Neural cell (in vitro differentiated cells): ENCODE data around the gene CCR5. TPM values are rescaled to one million over a fixed set of nuclear protein-coding genes. Genes with fewer than 3 reads are reported as not detected.

ENCODE experiments used
- H2AFZ ChIP-seq: fragments of 200-600, 300-800 bp; sonication (generic), shearing (Covaris generic); 2 replicates; pipeline ENCODE4 v1.6.0; 2014; ENCODE audit warnings: low read depth, mild to moderate bottlenecking, antibody characterized with exemption, low read length, moderate library complexity
- H3F3A ChIP-seq: fragments of 200-600 bp; shearing (Covaris generic); 2 replicates; pipeline ENCODE4 v1.6.1; 2016; ENCODE audit warnings: mild to moderate bottlenecking, moderate library complexity, mixed read lengths, antibody characterized with exemption, low read length; ENCODE audit not compliant: insufficient read depth, poor library complexity, severe bottlenecking
- H3K27ac ChIP-seq: fragments of 200-600, 300-800 bp; sonication (generic), shearing (Covaris generic); 2 replicates; pipeline ENCODE4 v1.5.1; 2014; ENCODE audit warnings: mild to moderate bottlenecking, low read length, moderate library complexity
- H3K27me3 ChIP-seq: fragments of 300-800, 200-600 bp; sonication (generic), shearing (Covaris generic); 2 replicates; pipeline ENCODE4 v1.6.0; 2014; ENCODE audit warnings: mild to moderate bottlenecking, low read depth, low read length, moderate library complexity; ENCODE audit not compliant: insufficient read depth
- H3K36me3 ChIP-seq: fragments of 300-800, 200-600 bp; sonication (generic), shearing (Covaris generic); 2 replicates; pipeline ENCODE4 v1.5.1; 2014; ENCODE audit warnings: mild to moderate bottlenecking, antibody characterized with exemption, low read length, moderate library complexity; ENCODE audit not compliant: insufficient read depth
- H3K4me2 ChIP-seq: fragments of 300-800, 200-600 bp; sonication (generic), shearing (Covaris generic); 2 replicates; pipeline ENCODE4 v1.6.0; 2014; ENCODE audit warnings: mild to moderate bottlenecking, low read length
- H3K4me3 ChIP-seq: fragments of 300-800, 200-600 bp; sonication (generic), shearing (Covaris generic); 2 replicates; pipeline ENCODE4 v1.5.1; 2014; ENCODE audit warnings: mild to moderate bottlenecking, low read length, moderate library complexity
- H3K79me2 ChIP-seq: fragments of 200-600 bp; shearing (Covaris generic); replicated peaks from 2 replicates; pipeline ENCODE4 v1.6.0; 2014; ENCODE audit warnings: mild to moderate bottlenecking, low read length, moderate library complexity; ENCODE audit not compliant: insufficient read depth
- H3K9ac ChIP-seq: fragments of 300-800, 200-600 bp; sonication (generic), shearing (Covaris generic); 2 replicates; pipeline ENCODE4 v1.6.1; 2016; ENCODE audit warnings: mild to moderate bottlenecking, low read length, mixed read lengths
- H3K9me2 ChIP-seq: fragments of 200-600 bp; shearing (Covaris generic); 2 replicates; pipeline ENCODE4 v1.6.1; 2016; ENCODE audit warnings: mild to moderate bottlenecking, low read length, mixed read lengths; ENCODE audit not compliant: insufficient read depth
- H3K9me3 ChIP-seq: fragments of 200-600, 300-800 bp; sonication (generic), shearing (Covaris generic); 2 replicates; pipeline ENCODE4 v1.6.1; 2016; ENCODE audit warnings: mild to moderate bottlenecking, mixed run types, low read length, moderate library complexity, mixed read lengths
- H4K20me1 ChIP-seq: fragments of 200-600 bp; shearing (Covaris generic); 2 replicates; pipeline ENCODE4 v1.6.1; 2016; ENCODE audit warnings: mild to moderate bottlenecking, mixed run types; ENCODE audit not compliant: insufficient read depth
- CTCF ChIP-seq: fragments of 450-650 bp; IDR thresholded peaks from 2 replicates; pipeline ENCODE4 v1.5.1; 2014; ENCODE audit warnings: antibody characterized with exemption, mild to moderate bottlenecking, moderate library complexity; ENCODE audit not compliant: poor library complexity, severe bottlenecking
- EP300 ChIP-seq: fragments of 450-650 bp; conservative IDR thresholded peaks from 2 replicates; pipeline ENCODE4 v1.6.1; 2014; ENCODE audit warnings: antibody characterized with exemption, mild to moderate bottlenecking, moderate library complexity; ENCODE audit not compliant: poor library complexity, severe bottlenecking
- EZH2 ChIP-seq: fragments of 200-600, 300-800 bp; shearing (Covaris generic), sonication (generic); IDR thresholded peaks from 2 replicates; pipeline ENCODE4 v1.6.1; 2014; ENCODE audit warnings: antibody characterized with exemption, low read length, borderline replicate concordance, mild to moderate bottlenecking; ENCODE audit not compliant: insufficient read depth, poor library complexity, severe bottlenecking
- MXI1 ChIP-seq: fragments of 450-650 bp; conservative IDR thresholded peaks from 2 replicates; pipeline ENCODE4 v1.6.1; 2014; ENCODE audit warnings: antibody characterized with exemption, mild to moderate bottlenecking; ENCODE audit not compliant: poor library complexity, severe bottlenecking
- POLR2AphosphoS5 ChIP-seq: IDR thresholded peaks from 2 replicates; pipeline ENCODE4 v1.6.1; 2012
- RAD21 ChIP-seq: fragments of 450-650 bp; conservative IDR thresholded peaks from 2 replicates; pipeline ENCODE4 v1.6.1; 2014; ENCODE audit warnings: antibody characterized with exemption, mild to moderate bottlenecking, moderate library complexity
- REST ChIP-seq: IDR thresholded peaks from 2 replicates; pipeline ENCODE4 v1.6.1; 2012; ENCODE audit warnings: borderline replicate concordance
- SMC3 ChIP-seq: fragments of 450-650 bp; conservative IDR thresholded peaks from 2 replicates; pipeline ENCODE4 v1.6.1; 2014; ENCODE audit warnings: antibody characterized with exemption, mild to moderate bottlenecking, moderate library complexity; ENCODE audit not compliant: poor library complexity
- TAF1 ChIP-seq: IDR thresholded peaks from 2 replicates; pipeline ENCODE4 v1.6.1; 2012; ENCODE audit warnings: low read depth
- polyA plus RNA-seq: library from polyadenylated mRNA; depleted of rRNA; stranded (reverse); fragments of >200 nt; gene quantifications from 2 replicates; pipeline ENCODE4 v1.2.3, GENCODE V29; 2014

CCR5 gene
- polyA plus RNA-seq, 1 donor from 2014 or later: not detected

- H3K27me3 ChIP-seq: no peaks in the 10 kb centered on the region
- H3K9me3 ChIP-seq: no peaks in the 10 kb centered on the region
- H3K36me3 ChIP-seq: no peaks in the 10 kb centered on the region
- no peaks in the 10 kb centered on the region for H3K79me2 ChIP-seq
- H3K4me2 ChIP-seq: no peak overlapping the region
- no peak overlapping the region for H3K9ac ChIP-seq
- TF ChIP-seq TAF1: no peak
- TF ChIP-seq EZH2: no peak
- TF ChIP-seq SMC3: no peak
- TF ChIP-seq EP300: no peak
- TF ChIP-seq CTCF: no peak
- no peak for TF ChIP-seq MXI1
- no peak for TF ChIP-seq RAD21
- TF ChIP-seq POLR2AphosphoS5: no peak
- TF ChIP-seq REST: no peak
- H2AFZ ChIP-seq: no peak overlapping the region
- no peak overlapping the region for H3K27ac ChIP-seq
- no peaks in the 10 kb centered on the region for H3F3A ChIP-seq
- no peaks in the 10 kb centered on the region for H3K9me2 ChIP-seq
- no peak overlapping the region for H3K4me3 ChIP-seq
- no peaks in the 10 kb centered on the region for H4K20me1 ChIP-seq
Observed at GRCh38 chr3:46354984-46355383, 15.8 kb upstream of the CCR5 start.

DNA sequence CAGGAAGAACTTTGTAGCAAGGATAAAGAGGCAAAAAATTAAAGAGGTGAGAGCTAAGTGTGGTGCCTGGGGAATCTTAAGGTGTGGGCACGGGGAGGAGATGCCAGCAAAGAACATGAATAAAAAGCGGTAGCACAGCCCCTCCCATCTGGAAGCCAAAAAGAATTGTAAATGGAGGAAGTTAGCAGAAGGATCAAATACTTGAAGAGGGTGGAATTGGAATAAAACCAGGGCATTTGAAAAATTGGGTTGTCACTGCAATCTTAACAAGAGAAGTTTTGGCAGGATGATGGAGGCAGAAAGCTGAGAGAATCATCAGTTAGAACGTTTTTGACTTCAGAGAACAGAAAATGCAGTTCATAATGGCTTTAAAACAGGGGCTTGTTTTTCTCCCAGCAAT is 14.5 kb upstream of the CCR5 start:
- Histone ChIP-seq H3K4me2 (no peak overlapping the region), H3K27me3 (no peaks in the 10 kb centered on the region), H3K79me2 (no peaks in the 10 kb centered on the region), H3K27ac (no peak overlapping the region), H2AFZ (no peak overlapping the region), H3K4me3 (no peak overlapping the region), H4K20me1 (no peaks in the 10 kb centered on the region), H3F3A (no peaks in the 10 kb centered on the region), H3K9me3 (no peaks in the 10 kb centered on the region), H3K9me2 (no peaks in the 10 kb centered on the region), H3K9ac (no peak overlapping the region), H3K36me3 (no peaks in the 10 kb centered on the region)
- no peak for TF ChIP-seq EP300
- TF ChIP-seq POLR2AphosphoS5: no peak
- no peak for TF ChIP-seq MXI1
- no peak for TF ChIP-seq EZH2
- no peak for TF ChIP-seq REST
- no peak for TF ChIP-seq RAD21
- TF ChIP-seq SMC3: no peak
- no peak for TF ChIP-seq CTCF
- TF ChIP-seq TAF1: no peak
